Measurements from ENCODE around the gene EIF2B5.

DNA sequence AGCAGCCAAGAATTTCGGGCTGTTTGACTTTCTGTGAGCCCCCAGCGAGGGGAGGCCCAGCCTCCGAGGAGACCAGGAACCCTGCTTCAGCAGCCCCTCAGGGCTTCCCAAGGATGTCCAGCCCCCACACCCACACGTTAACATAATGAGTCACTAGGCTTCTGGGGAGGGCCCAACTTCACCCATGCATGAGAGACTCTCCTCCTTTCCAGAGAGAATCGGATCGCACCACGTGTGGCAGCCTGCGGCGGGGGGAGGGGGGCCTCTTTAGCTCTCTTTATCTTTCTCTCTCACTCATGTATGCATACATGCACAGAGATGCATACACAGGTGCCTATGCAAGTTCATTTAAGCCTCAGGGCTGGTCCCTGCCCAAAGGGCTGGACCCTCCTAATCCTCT lies 36.4 kb downstream of the EIF2B5 start:
- TF ChIP-seq EZH2 (IDR thresholded peaks at IDR 0.05) (no peak), POLR2AphosphoS5 (IDR thresholded peaks at IDR 0.05; ENCODE audit: borderline replicate concordance, low read depth, low read length) (no peak), FOXP2 (optimal IDR thresholded peaks at IDR 0.05; ENCODE audit: control extremely low read depth, extremely low read length, insufficient read depth) (no peak)
